ENCODE results near the gene DNAJC8.

DNAJC8 gene

DNA sequence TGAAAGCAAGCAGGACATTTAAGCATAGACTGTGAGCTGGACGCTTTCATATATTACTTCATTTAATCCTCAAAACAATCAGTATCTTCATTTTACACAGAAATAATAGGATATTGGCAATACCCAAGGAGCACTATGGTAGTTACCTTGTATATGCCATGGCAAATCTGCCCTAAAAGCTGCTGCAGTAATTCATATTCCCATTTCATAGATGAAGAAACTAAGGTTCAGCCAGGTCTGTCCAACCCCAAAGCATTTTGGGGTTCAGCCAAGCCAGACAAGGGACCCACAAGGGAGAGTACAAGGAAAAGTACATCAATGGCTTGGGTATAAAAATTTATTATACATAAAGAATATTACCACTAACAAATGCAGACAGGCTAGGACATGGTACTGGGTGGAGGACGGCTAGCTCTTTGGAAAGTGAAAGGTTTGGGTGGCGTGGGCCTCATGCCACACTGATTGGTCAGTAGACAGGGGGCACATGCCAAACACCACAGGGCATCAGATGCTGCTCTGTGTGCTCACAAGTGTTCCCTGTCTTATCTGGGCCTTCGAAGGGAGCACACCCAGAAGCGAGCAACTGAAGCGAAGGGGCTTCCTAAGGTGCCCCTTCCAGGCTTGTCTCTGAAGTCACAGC lies 32.5 kb downstream of the DNAJC8 start:
- DNase-seq (ENCODE audit: low read depth): no peak

DNA sequence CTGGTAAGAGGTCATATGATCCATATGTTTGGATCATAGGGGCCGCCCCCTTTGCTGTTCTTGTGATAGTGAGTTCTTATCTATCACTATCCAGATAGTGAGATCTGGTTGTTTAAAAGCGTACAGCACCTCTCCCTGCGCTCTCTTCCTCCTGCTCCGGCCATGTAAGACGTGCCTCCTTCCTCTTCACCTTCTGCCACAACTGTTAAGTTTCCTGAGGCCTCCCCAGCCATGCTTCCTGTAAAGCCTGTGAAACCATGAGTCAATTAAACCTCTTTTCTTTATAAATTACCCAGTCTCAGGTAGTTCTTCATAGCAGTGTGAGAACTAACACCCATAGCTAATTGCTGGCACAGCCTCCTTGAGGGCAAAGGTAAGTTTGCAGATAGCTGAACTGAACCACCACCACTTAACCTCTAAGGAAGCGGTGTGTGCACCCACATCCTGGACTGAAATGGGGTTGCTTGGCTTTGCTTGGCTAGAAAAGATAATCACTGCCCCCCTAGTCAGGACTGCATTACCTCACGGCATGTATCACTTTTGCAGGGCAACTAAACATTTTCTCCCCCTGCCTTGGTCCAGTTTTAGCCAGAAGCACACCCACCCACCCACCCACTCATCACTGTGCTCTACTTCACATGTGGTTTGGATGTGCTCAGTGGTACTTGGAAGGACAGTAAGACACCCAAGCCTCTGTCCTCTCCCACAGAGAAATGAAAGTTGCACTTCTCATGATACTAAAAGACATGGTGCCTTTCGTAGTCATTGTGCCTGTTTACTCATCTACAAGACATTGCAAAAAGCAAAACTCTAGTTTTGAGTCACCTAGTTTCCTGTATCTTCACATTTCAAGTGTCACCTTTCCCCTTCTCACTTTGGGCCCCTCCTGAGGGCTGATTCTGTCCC lies 33.2 kb downstream of the DNAJC8 start:
- DNase-seq (ENCODE audit: low read depth): peak; percentile 45

DNA sequence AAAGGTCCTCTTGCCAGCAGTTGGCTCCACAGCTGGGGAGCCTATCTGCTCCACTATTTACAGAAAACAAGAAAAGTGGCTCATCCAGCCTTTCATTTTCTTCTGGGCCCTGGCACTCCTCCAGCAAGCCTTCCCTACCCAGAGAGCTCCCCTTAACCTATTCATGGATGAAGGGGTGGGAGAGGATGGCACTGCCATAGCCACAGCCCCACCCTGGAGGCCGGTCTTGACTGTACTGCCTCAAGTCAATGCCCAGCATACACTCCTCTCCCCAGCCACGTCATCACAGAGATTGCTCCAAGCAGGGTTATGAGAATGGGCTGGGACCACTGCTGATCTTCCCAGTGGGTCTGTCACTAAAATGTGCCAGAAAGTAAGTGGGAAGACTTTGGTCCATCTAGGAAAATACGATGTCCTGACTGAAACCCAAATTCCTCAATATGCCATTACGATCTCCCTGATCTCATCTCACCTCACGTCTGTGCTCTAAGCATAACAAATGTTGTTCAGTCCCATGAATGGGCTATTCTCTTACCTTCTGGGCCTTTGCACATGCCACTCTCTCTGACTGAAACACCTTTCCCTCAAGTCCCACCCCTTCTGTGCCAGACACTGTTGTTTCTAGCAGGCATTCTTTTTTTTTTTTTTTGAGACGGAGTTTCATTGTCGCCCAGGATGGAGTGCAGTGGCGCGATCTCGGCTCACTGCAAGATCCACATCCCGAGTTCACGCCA lies 35.0 kb downstream of the DNAJC8 start:
- no peak for DNase-seq (ENCODE audit: low read depth)

DNA sequence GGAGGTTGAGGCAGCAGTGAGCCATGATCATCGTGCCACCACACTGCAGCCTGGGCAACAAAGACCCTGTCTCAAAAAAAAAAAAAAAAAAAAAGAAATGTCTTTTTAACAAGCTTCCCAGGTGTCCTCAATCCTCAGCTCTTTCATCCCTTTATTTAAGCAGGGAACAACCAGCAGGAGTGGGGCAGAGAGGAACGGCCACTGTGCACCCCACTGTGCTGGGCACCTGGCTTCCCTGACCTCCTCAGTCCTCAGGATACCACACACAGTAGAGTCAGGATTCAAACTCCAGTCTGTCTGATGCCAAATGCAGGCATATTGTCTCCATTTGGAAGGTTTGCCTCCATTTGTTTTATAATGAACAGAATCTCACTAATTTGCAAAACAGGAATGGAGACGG lies 36.5 kb downstream of the DNAJC8 start:
- no peak for DNase-seq (ENCODE audit: low read depth)

DNA sequence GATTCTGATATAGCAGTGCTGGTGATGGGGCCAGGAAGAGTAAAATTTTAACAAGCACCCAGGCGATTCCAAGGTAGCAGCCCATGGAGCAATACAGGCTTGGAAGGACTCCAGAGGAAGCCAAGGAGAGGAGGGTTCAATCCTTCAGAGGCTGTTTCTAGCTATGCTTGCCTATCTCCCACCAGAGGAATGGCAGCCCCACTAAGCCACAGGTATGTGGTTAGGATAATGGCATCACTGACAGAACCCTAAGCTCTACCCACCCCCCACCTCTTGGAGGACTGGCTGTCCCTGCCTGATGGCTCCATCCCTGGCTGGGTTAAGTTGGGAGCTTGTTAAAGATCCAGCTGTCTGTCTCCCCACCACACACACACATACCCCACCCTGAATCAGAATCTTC lies 37.0 kb downstream of the DNAJC8 start:
- DNase-seq (ENCODE audit: low read depth): no peak

DNA sequence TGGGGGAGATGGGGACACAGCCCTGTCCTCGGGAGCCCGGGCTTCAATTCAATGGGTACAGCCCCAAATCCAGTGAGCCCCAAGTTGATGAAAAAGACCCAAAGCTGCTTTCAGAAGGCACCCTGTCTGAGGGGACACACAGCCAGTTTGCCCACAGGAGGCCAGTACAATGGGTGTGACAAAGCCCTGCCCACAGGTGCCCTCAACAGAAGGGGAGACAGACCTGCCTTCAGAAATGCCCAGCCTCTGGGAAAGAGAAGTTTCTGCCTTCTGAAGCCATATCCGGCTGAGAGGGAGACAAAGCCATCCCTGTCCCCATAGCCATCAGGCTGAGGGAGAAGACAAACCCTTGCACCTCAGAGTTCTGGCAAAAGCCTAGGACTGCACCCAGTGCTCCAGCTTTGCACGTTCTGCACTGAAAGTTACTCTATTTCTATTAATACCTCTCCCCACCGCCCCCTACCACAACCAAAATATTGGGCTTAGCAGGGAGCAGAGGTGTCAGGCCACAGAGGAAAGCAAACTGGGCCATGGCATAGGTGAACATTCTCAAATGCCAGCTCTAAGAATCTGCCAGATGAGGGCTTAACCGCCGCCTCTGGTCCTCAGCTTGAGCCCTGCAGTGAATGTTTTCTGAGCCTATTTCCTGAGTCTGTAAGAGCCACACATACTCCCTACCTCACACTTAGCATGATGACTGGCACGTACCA lies 38.3 kb downstream of the DNAJC8 start:
- DNase-seq (ENCODE audit: low read depth): no peak

DNA sequence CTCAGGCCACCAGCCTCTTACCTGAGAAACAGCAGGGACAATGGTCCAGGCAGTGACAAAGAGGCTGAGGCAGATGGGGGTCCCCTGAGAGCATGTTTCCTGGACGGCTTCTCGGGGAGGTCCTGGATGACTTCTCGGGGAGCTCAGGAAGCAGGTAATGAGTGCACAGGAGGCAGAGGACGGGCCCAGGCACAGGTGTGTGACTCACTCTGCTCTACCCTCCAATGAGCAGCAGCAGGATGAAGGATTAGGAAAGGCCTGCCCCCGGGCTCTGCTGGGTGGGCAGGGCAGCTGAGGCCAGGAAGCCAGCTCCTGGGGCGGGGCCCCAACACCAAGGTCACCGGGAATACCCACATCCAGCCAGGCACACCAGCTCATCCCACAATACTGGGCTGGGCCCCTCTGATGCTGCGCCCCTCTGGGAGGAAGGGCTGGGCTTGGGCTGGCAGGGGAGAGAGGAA lies 39.1 kb downstream of the DNAJC8 start:
- DNase-seq (ENCODE audit: low read depth): no peak

DNA sequence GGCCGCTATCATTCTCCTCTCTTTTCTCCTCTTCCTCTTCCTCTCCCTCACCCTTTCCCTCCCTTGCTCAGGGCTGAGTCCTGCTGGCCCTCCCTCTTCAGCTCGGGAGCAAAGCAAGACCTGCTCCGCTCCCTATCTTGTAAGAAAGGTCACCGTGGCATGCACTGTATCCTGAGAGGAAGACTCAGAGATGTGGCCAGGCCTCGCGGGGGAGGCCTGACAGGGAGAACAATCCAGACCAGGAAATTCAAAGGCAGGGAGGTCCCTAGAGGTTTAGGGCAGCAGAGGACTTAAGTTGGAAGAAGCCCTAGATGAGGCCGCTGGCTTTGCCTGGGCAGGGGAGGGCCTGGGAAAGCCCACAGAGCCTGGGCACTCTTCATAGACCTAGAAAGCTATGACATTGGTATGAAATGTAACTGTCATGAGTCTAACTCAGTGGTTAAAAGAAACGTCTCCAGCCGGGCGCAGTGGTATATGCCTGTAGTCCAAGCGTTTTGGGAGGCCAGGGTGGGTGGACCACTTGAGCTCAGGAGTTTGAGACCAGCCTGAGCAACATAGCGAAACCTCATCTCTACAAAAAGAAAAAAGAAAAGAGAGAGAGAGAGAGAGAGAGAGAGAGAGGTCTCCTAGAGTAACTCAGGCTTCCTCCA lies 41.7 kb downstream of the DNAJC8 start:
- no peak for DNase-seq (ENCODE audit: low read depth)

DNA sequence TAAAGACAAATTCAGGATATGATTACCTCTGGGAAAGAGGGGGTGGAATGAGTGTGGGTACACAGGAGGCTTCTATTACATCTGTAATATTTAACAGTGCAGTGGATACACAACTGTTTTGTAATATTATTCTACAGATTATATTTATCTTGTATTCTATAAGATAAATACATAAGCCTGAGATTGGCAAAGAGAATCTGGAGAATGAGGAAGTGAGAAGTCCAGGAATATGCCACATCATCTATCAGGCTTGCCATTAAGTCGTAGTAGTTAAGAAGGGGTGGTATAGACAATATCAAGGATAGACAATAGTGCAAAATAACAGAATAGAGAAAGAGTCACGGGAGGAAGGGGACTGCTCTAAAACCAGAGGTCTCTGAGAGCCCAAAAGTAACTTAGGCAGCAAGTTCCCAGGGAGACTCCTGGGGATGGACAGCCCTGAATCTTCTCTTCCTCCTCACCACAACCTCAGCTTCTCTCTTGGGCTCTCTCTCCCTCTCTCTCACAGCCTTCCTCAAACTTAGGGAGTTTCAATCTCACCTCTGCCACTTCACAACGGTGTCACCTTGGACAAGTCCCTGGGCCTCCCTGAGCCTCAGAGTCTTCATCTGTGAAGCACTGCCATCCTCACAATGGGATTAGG lies 42.4 kb downstream of the DNAJC8 start:
- DNase-seq (ENCODE audit: low read depth): no peak

DNA sequence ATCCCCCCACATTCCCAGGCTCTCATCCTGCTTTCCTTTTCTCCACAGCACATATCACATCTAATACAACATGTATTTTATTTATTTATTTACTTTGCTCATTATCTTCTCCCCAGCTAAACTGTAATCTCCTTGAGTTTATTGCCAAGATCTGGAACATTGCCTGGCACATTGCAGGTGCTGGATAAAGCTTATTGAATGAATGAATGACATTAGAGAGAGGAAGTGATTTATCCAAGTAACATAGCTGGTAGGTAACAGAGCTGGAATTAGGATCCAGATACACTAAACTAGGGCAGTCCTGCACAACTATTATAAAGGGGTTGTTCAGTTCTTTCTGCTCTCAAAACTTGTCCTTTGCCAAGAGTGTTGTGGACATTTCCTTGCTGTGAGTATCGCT lies 47.8 kb downstream of the DNAJC8 start:
- no peak for DNase-seq (ENCODE audit: low read depth)

DNA sequence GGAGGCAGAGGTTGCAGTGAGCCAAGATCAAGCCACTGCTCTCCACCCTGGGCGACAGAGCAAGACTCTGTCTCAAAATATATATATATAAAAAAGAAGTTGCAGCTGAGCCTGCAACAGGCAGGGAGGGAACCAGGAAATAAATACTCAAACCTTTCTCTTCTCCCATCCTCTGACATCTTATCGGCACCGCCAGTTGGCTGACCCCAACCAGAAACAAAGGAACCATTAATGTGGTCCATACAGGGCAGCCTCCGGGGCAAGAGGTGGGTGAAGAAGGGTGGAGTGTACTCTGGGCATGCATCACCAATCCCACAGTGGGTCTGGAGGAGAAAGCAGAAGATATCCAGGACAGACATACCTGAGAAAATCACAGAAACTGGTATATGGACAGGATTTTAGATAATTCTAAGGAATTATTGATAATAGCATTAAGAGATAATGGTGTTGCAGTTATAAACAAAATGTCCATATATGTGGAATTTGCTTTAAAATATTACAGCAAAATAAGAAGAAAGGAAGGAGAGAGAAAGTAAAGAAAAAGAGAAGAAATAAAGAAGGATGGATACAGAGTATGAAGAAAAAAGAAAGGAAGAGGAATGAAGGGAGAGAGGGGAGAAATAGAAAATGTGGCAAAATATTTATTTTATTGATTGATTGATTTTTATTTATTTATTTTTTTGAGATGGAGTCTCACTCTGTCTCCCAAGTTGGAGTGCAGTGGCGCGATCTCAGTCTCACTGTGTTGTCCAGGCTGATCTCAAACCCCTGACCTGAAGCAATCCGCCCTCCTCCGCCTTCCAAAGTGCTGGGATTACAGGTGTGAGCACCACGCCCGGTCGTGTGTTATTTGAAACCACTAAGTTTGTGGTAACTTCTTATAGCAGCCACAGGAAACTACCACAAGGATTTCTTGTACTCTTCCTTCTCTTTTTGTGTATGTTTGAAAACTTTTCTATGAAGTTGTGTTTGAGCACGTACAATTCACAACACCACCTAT lies 52.2 kb downstream of the DNAJC8 start:
- DNase-seq (ENCODE audit: low read depth): no peak

DNA sequence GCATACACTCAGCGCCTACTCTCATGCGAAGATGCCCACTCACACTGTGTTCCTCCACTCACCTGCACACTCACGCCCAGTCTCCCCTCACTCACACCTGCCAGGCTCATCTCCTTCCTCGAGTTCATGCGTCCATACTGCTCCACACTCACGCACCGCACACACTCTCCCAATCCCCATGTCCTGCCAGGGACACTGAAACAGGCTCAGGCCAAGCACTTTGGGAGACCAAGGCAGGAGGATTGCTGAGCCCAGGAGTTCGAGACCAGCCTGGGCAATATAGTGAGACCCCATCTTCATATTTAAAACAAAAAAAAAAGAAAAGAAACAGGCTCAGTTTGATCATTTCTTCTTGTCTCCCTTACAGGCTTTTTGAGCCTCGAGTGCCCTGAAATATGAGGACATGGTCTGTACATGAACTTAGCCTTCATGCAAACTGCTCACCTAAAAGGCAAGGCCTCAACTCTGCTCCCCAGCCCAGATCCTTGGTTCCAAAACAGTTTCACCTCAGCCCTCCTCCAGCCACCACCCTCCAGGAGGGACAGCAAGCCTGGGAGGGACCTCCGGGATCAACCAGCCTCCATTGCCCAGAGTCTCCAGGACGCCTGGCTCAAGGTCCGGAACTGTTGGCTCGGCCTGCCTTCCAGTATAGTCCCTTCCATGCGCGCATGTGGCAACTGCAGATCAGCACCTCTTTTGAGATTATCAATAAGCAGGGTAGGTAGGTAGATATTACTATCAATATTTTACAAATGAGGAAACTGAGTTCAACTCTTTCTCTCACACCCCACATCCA lies 53.9 kb downstream of the DNAJC8 start:
- DNase-seq (ENCODE audit: low read depth): no peak

DNA sequence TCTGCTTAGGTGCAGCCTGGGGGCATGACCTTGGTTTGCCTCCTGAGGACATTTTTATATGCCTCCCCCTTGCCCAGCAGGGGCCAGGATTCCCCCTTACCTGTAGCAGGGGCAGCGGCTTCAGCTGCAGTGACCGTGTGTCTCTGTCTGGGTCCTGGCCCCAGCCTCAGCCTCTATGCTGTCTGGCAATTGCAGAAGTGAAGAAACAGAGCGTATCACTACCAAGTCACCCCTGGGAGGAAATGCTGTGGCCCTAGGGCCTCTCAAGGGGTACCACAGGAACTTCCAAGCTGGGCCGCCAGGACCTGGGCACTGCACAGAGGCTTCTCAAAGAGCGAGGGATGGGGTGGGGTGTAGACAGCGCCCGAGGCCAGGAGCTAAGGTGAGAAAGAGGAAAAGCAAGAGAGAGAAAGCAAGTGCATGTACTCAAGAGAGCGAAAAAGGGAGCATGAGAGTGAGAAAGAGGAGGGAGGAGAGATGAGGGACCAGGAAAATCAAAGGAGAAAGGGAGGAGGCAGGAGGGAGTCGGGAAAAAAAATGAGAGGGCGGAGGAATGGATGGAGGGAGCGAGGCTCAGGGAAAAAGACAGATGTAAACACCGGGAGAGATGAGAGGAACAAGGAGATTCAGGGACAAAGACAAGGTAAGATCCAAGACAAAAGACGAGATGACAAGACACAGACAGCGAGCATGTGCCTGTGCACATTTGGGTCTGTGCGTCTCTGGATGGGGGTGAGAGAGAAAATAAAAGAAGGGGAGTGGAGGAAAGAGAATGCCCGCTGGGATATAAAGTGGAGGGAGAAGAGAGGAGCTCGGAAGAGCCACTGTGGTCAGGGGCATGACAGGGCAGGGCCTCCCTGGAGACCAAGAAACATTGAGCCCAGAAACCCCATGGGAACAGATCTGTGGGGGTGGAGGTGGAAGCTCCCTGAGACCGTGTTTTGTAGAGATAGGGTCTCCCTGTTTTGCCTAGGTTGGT lies 56.0 kb downstream of the DNAJC8 start, which contains the start of gene PTAFR:
PTAFR (minus strand) TSS at position 199 of the 979 bp plus-strand sequence. CDS start 25,669 bp downstream, outside the sequence.
- DNase-seq (ENCODE audit: low read depth): no peak

DNA sequence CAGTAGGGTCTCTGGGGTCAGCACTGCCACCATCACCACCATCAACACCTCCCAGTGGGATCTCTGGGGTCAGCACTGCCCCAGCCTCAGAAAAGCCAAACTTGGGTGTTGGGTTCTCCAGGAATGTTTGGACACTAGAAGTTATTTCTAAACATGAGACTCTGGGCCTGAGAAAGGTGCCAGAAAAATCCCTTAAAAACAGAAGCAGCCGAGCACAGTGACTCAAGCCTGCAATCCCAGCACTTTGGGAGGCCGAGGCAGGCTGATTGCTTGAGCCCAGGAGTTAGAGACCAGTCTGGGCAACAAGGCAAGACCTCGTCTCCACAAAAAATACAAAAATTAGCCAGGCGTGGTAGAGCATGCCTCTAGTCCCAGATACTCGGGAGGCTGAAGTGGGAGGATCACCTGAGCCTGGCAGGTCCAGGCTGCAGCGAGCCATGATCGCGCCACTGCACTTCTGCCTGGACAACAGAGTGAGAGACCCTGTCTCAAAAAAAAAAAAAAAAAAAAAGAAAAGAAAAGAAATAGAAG lies 56.8 kb downstream of the DNAJC8 start:
- DNase-seq (ENCODE audit: low read depth): no peak

DNA sequence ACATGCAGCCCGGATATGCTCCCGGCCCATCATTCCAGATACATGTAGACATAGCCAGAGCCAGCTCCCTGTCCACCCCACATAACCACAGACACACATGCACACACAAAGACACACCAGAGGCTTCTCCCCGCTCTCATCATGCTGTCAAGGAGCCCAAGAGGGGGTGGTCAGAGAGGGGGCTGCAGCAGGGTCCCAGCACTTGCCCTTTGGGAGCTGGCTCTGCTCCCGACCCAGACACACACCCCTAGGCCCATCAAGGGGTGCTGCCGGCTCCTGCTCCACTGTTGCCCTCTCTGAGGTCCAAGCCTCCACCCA lies 58.9 kb downstream of the DNAJC8 start:
- DNase-seq (ENCODE audit: low read depth): no peak

DNA sequence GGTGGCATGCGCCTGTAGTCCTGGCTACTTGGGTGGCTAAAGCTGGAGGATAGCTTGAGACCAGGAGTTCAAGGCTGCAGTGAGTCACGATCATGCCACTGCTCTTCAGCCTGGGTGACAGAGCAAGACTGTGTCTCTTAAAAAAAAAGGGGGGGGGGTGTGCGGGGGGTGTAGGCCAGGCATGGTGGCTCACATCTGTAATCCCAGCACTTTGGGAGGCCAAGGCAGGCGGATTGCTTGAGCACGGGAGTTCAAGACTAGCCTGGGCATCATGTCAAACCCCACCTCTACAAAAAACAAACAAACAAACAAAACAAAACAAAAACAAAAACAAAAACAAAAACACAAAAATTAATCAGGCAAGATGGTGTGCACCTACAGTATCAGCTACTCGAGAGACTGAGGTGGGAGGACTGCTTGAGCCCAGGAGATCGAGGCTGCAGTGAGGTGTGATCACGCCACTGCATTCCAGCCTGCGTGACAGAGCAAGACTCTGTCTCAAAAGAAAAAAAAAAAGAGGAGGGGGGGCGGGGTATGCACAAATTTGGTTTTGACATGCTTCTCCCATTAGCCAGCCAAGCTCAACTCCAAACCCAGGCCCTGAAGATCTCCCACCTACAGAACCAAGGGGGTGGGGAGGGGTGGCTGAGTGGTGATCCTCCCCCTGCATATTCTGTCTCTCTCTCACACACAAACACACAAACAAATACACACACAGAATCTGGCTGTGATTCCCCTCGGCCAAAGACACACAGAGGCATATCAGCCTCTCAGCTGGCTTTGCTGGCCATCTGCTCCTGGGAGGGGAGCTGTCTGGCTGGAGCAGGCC lies 59.5 kb downstream of the DNAJC8 start:
- no peak for DNase-seq (ENCODE audit: low read depth)

DNA sequence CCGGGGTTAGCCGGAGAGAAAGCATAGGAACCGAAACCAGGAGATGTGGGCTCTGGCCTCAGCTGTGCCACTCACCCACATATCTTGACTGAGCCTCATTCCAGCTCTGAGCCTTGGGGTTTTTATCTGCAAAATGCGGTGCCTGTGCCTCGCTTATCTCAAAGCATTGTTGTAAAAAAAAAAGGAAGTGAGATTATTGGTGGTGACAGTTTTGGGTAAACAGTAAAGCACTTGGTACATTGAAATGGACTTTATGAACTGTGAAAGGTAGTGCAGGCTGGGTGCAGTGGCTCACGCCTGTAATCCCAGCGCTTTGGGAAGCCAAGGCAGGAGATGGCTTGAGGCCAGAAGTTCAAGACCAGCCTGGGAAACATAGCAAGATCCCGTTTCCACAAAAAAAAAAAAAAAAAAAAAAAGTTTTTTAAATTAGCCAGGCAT lies 60.1 kb downstream of the DNAJC8 start:
- no peak for DNase-seq (ENCODE audit: low read depth)
